Breast epithelium (tissue), 4 donors: Measurements from ENCODE around the gene RFLNA. TPM values are rescaled to one million over a fixed set of nuclear protein-coding genes. Genes with fewer than 3 reads are reported as not detected.
"Not testable (repeated sequence)": the region's sequence is repeated elsewhere in the genome, so short reads cannot be mapped to it uniquely, and the experiment has no call there.

Experiments used
- DNase-seq, 2 donors: peaks; one replicate each; pipeline ENCODE4 v3.0.0-alpha.2; 2019; ENCODE audit warnings: low spot score in 2 of 2
- H3K27ac ChIP-seq, 2 donors: fragments of 200-600 bp; sonication (generic) in 1 of 2; one replicate each; pipeline ENCODE4 v1.5.1; 2016 to 2019; ENCODE audit warnings: mild to moderate bottlenecking in 1 of 2
- H3K27me3 ChIP-seq, 2 donors: fragments of 200-600 bp; sonication (generic) in 1 of 2; one replicate each; pipeline versions ENCODE4 v1.5.1 to v1.6.0; 2017 to 2019; ENCODE audit warnings: control low read depth in 1 of 2, mild to moderate bottlenecking in 1 of 2
- H3K36me3 ChIP-seq: fragments of 200-600 bp; one replicate; pipeline ENCODE4 v1.5.1; 2019
- H3K4me1 ChIP-seq, 2 donors: fragments of 200-600 bp; sonication (generic); one replicate each; pipeline ENCODE4 v1.5.1; 2016 to 2019; ENCODE audit warnings: control low read depth in 1 of 2
- H3K4me3 ChIP-seq, 3 donors: fragments of 200-600 bp; sonication (generic); 1 replicate in 2 of 3; 2 replicates in 1 of 3; pipeline ENCODE4 v1.5.1; 2016 to 2019; ENCODE audit warnings: mild to moderate bottlenecking in 3 of 3, moderate library complexity in 2 of 3
- H3K9me3 ChIP-seq, 2 donors: fragments of 200-600 bp; sonication (generic) in 1 of 2; one replicate each; pipeline ENCODE4 v1.5.1; 2016 to 2019; ENCODE audit warnings: control low read depth in 1 of 2
- POLR2A ChIP-seq: fragments of 450-650 bp; IDR thresholded peaks from one replicate; pipeline ENCODE4 v1.6.1; 2016; ENCODE audit warnings: antibody characterized with exemption, mild to moderate bottlenecking, moderate library complexity
- POLR2AphosphoS5 ChIP-seq, 3 donors: sonication (generic); formaldehyde crosslinking; IDR thresholded peaks; one replicate each; pipeline ENCODE4 v1.6.1; 2017; ENCODE audit warnings: antibody characterized with exemption in 3 of 3
- intact Hi-C: fragments of 100-400 bp; cut with DNase I; formaldehyde crosslinking; loops from one replicate; pipeline ENCODE4 v1.15.1; 2023; ENCODE audit warnings: low total_unique reads
- total RNA-seq, 3 donors: library from RNA; depleted of rRNA; stranded (reverse); fragments of >200 nt; gene quantifications; one replicate each; pipeline ENCODE4 v1.1.0, GENCODE V29; 2016
- TF ChIP-seq, protein P1 (sequence below), 3 donors: fragments of 450-650 bp; IDR thresholded peaks; one replicate each; pipeline ENCODE4 v1.5.1; 2016 to 2017; ENCODE audit warnings: antibody characterized with exemption in 3 of 3, mild to moderate bottlenecking in 3 of 3, moderate library complexity in 3 of 3

RFLNA gene
- total RNA-seq, 3 donors from 2014 or later, result 1.3 to 11.4 TPM; not detected in 1

GRCh38 chr12:124296916-124297351 is 2.0 kb downstream of the RFLNA start:
- H3K9me3 ChIP-seq, result no peaks in the 10 kb centered on the region
- H3K4me1 ChIP-seq, result peaks cover 0 to 6% of the 10 kb centered on the region in 2 donors
- no peaks in the 10 kb centered on the region for H3K36me3 ChIP-seq
- H3K27me3 ChIP-seq, result peaks cover 0 to 7% of the 10 kb centered on the region in 2 donors
- TF ChIP-seq, protein P1, sequence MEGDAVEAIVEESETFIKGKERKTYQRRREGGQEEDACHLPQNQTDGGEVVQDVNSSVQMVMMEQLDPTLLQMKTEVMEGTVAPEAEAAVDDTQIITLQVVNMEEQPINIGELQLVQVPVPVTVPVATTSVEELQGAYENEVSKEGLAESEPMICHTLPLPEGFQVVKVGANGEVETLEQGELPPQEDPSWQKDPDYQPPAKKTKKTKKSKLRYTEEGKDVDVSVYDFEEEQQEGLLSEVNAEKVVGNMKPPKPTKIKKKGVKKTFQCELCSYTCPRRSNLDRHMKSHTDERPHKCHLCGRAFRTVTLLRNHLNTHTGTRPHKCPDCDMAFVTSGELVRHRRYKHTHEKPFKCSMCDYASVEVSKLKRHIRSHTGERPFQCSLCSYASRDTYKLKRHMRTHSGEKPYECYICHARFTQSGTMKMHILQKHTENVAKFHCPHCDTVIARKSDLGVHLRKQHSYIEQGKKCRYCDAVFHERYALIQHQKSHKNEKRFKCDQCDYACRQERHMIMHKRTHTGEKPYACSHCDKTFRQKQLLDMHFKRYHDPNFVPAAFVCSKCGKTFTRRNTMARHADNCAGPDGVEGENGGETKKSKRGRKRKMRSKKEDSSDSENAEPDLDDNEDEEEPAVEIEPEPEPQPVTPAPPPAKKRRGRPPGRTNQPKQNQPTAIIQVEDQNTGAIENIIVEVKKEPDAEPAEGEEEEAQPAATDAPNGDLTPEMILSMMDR (IDR thresholded peaks at IDR 0.05), result peak in 1 of 3 donors; percentile 16
- no peak for TF ChIP-seq POLR2AphosphoS5 (IDR thresholded peaks at IDR 0.05)
- intact Hi-C loops, result no loop called here
- H3K4me3 ChIP-seq, result peak overlapping the region in 2 of 3 donors; percentile 57 to 64
- H3K27ac ChIP-seq, result peak overlapping the region; percentile 52 to 70
- DNase-seq, result peak in 1 of 2 donors; percentile 40

DNA sequence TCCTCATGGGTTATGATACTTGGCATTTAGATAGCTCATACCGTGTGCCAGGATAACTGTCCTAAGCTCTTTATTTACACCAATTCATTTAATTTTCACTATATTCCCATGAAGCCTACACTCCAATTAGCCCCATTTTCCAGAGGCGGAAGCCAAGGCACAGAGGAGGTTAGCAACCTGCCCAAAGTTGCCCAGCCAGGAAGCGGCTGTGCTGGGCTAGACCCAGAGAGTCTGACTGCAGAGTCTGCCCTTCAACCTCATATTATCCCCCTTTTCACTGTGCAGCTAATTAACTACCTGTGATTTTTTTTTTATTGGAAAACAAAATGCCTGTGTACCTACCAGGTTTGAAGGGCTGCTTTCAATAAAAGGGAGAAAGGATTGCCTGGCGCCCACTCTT is 2.5 kb downstream of the RFLNA start:
- no peak overlapping the region for H3K4me3 ChIP-seq
- H3K27me3 ChIP-seq, result peaks cover 0 to 7% of the 10 kb centered on the region in 2 donors
- DNase-seq, result no peak
- no peaks in the 10 kb centered on the region for H3K36me3 ChIP-seq
- intact Hi-C loops, result no loop called here
- TF ChIP-seq POLR2A (no peak), POLR2AphosphoS5 (IDR thresholded peaks at IDR 0.05) (no peak)
- TF ChIP-seq, protein P1 (IDR thresholded peaks at IDR 0.05), result no peak
- H3K27ac ChIP-seq, result peak overlapping the region; percentile 52 to 70
- no peaks in the 10 kb centered on the region for H3K9me3 ChIP-seq
- H3K4me1 ChIP-seq, result peaks cover 0 to 6% of the 10 kb centered on the region in 2 donors

DNA sequence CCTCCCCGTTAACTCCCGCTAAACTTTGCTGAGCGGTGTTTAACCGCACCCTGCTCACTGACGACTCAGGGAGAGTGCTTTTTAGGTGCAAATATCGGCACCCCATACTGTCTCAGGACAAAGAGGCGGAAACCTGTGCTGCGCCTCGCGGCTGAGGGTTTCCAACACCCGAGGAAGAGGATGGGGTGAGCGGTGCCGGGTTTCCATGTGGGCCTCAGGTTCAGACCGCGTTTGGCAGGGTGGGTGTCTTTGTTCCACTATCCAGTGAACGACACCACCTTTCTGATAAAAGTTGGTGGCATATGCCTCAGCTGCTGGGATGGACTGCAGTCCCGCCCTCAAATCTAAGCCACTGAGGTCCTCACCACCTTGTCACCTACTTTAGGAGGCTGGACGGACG is 3.0 kb downstream of the RFLNA start:
- Histone ChIP-seq H3K27me3 (peaks cover 0 to 7% of the 10 kb centered on the region in 2 donors), H3K4me1 (peaks cover 0 to 6% of the 10 kb centered on the region in 2 donors), H3K36me3 (no peaks in the 10 kb centered on the region), H3K4me3 (no peak overlapping the region), H3K27ac (peak overlapping the region in 1 of 2 donors; percentile 70), H3K9me3 (no peaks in the 10 kb centered on the region)
- no peak for TF ChIP-seq POLR2AphosphoS5 (IDR thresholded peaks at IDR 0.05)
- TF ChIP-seq, protein P1 (IDR thresholded peaks at IDR 0.05), result no peak
- TF ChIP-seq POLR2A, result no peak
- DNase-seq, result no peak
- intact Hi-C loops, result no loop called here

- TF ChIP-seq, protein P1 (IDR thresholded peaks at IDR 0.05), result no peak
- TF ChIP-seq POLR2A (no peak), POLR2AphosphoS5 (IDR thresholded peaks at IDR 0.05) (no peak)
- Histone ChIP-seq H3K27ac (no peak overlapping the region), H3K4me1 (peaks cover 0 to 6% of the 10 kb centered on the region in 2 donors), H3K9me3 (no peaks in the 10 kb centered on the region), H3K27me3 (peaks cover 0 to 7% of the 10 kb centered on the region in 2 donors), H3K36me3 (no peaks in the 10 kb centered on the region), H3K4me3 (no peak overlapping the region)
- DNase-seq, result no peak
- intact Hi-C loops, result no loop called here
These were observed 4.0 kb downstream of the RFLNA start for GRCh38 chr12:124298685-124299410.

GRCh38 chr12:124299628-124300388 is 4.9 kb downstream of the RFLNA start:
- H3K9me3 ChIP-seq, result no peaks in the 10 kb centered on the region
- H3K36me3 ChIP-seq, result no peaks in the 10 kb centered on the region
- TF ChIP-seq, protein P1 (IDR thresholded peaks at IDR 0.05), result no peak
- TF ChIP-seq POLR2A (no peak), POLR2AphosphoS5 (IDR thresholded peaks at IDR 0.05) (no peak)
- H3K4me3 ChIP-seq, result no peak overlapping the region
- H3K27ac ChIP-seq, result no peak overlapping the region
- peaks cover 0 to 7% of the 10 kb centered on the region in 2 donors for H3K27me3 ChIP-seq
- no peak for DNase-seq
- H3K4me1 ChIP-seq, result peaks cover 0 to 1% of the 10 kb centered on the region in 2 donors
- intact Hi-C loops, result no loop called here

DNA sequence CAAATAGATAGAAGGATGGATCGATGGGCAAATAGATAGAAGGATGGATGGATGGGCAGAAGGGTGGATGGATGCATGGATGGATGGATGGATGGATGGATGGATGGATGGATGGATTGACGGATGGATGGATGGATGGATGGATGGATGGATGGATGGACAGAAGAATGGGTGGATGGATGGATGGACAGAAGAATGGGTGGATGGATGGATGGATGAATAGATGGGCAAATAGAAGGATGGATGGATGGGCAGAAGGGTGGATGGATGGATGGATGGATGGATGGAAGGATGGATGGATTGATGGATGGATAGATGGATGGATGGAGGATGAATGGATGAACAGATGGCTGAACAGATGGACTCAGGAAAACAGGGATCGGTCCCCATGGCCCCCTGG is 5.8 kb downstream of the RFLNA start:
- H3K27ac ChIP-seq, intact Hi-C loops, H3K27me3 ChIP-seq, H3K9me3 ChIP-seq, H3K4me1 ChIP-seq, H3K36me3 ChIP-seq, DNase-seq, H3K4me3 ChIP-seq: not testable (repeated sequence)
